Loucy (cell line): ENCODE measurements around the gene CEP97.

Experiments
- EZH2phosphoT487 ChIP-seq: fragments of 200-600 bp; IDR thresholded peaks from 2 replicates; pipeline ENCODE4 v1.6.1; 2018; ENCODE audit warnings: antibody characterized with exemption, mild to moderate bottlenecking, moderate library complexity, borderline replicate concordance
- TF ChIP-seq, protein P1 (sequence below): fragments of 200-600 bp; sonication (generic); conservative IDR thresholded peaks from 2 replicates; pipeline ENCODE4 v1.5.1; 2014; ENCODE audit warnings: mild to moderate bottlenecking, antibody characterized with exemption, low read length

DNA sequence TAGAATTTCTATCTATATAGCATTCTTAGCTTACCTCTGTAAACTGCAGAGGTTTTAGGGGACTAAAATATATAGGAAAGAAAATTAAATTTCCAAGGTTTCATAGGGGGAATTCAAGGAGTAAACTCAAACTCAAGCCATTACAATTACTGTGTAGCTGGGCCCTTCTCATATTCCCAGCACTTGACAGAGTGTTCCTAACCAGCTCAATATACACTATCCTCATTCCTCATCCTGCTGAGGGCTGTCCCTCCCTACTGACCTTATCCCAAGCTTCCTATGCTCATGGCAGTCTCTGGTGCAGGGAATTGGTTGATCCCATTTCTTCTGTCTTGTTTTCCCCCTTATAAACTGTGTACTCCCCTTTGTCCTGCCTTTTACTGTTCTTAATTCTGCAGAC is 88.5 kb downstream of the CEP97 start:
- TF ChIP-seq, protein P1, sequence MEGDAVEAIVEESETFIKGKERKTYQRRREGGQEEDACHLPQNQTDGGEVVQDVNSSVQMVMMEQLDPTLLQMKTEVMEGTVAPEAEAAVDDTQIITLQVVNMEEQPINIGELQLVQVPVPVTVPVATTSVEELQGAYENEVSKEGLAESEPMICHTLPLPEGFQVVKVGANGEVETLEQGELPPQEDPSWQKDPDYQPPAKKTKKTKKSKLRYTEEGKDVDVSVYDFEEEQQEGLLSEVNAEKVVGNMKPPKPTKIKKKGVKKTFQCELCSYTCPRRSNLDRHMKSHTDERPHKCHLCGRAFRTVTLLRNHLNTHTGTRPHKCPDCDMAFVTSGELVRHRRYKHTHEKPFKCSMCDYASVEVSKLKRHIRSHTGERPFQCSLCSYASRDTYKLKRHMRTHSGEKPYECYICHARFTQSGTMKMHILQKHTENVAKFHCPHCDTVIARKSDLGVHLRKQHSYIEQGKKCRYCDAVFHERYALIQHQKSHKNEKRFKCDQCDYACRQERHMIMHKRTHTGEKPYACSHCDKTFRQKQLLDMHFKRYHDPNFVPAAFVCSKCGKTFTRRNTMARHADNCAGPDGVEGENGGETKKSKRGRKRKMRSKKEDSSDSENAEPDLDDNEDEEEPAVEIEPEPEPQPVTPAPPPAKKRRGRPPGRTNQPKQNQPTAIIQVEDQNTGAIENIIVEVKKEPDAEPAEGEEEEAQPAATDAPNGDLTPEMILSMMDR: no peak
- TF ChIP-seq EZH2phosphoT487: no peak
